ENCODE data around the gene PPIC.

GRCh38 chr5:123083298-123083697 lies 46.8 kb upstream of the PPIC start:
- TF ChIP-seq EZH2 (IDR thresholded peaks at IDR 0.05; ENCODE audit: insufficient read depth, poor library complexity, severe bottlenecking) (no peak), EZH2phosphoT487 (IDR thresholded peaks at IDR 0.05; ENCODE audit: insufficient read depth, low read depth) (no peak)

Data from GM23248 (cell line).